Measurements from ENCODE around the gene SLC35F4.

- no peak for TF ChIP-seq YY1 (IDR thresholded peaks at IDR 0.05; ENCODE audit: insufficient read depth, insufficient read length)
- TF ChIP-seq ZNF274 (IDR thresholded peaks at IDR 0.05; ENCODE audit: low read depth, low read length) = no peak
- no peak for TF ChIP-seq SUZ12 (IDR thresholded peaks at IDR 0.05; ENCODE audit: extremely low read depth, insufficient read depth, insufficient read length)
Observed at GRCh38 chr14:57854571-57854970, 11.3 kb downstream of the SLC35F4 start.
